ENCODE data around the gene ST3GAL3. TPM values are rescaled to one million over a fixed set of nuclear protein-coding genes. Genes with fewer than 3 reads are reported as not detected.

Gene ST3GAL3
- total and polyA plus RNA-seq, 2 of the 13 experiments (the other 11 are each of a cell fraction or from before 2014, with no cell fraction given) = 5.1 to 8.1 TPM

- H3K36me3 ChIP-seq (replicated peaks in 1 of 2; ENCODE audit: control insufficient read depth in 1 of 2, insufficient read depth in 2 of 2, low read length in 2 of 2) = peaks cover 38 to 63% of the 10 kb centered on the region in 2 experiments
- intact Hi-C loops (cut with micrococcal nuclease; ENCODE audit: unreplicated experiment) = no loop called here
- WGBS (ENCODE audit: low lambda C conversion rate) = 96% methylated on average over 10 of the region's 10 CpGs
- no peaks in the 10 kb centered on the region for H4K20me1 ChIP-seq (ENCODE audit: insufficient read depth, low read length)
- ChIA-PET CTCF (ENCODE audit: low intra/inter-chr PET ratio, low total read pairs) (no interaction called here), POLR2A (no interaction called here)
- no peaks in the 10 kb centered on the region for H3K27me3 ChIP-seq (ENCODE audit: control insufficient read depth in 1 of 2, insufficient read depth in 2 of 2, low read length in 2 of 2)
- H3K4me1 ChIP-seq (ENCODE audit: insufficient read depth, low read length) = no peaks in the 10 kb centered on the region
- H3K4me2 ChIP-seq (ENCODE audit: low read depth, low read length) = no peak overlapping the region
- H3K79me2 ChIP-seq (ENCODE audit: insufficient read depth, low read length) = no peaks in the 10 kb centered on the region
- no TSS peak for BruUV-seq (replicated peaks)
- no peak overlapping the region for H2AFZ ChIP-seq (ENCODE audit: low read length)
- in situ Hi-C loops (cut with HindIII; ENCODE audit: extremely low pct_ligation_motif_present, low pct_unique_long_range_greater_than_20kb) = no loop called here
- H3K4me3 ChIP-seq (replicated peaks in 1 of 3; ENCODE audit: insufficient read depth in 1 of 3, low read depth in 2 of 3, low read length in 3 of 3) = no peak overlapping the region
- H3K9ac ChIP-seq (ENCODE audit: insufficient read depth, low read depth, low read length) = no peak overlapping the region
- no peak overlapping the region for H3K27ac ChIP-seq (ENCODE audit: extremely low read length, insufficient read depth, low read length)
- no peak; the same call in 2 of the 3 replicates for ATAC-seq
- no peak for FAIRE-seq
- no peaks in the 10 kb centered on the region for H3K9me3 ChIP-seq (ENCODE audit: low read length)
- no peak for DNase-seq (ENCODE audit: low spot score)
- TF ChIP-seq XRCC5 (optimal IDR thresholded peaks at IDR 0.05; ENCODE audit: low read length) = no peak
- no peak for TF ChIP-seq MZF1 (CRISPR knock-in tag; IDR thresholded peaks at IDR 0.05; ENCODE audit: borderline replicate concordance)
- TF ChIP-seq ZNF496 (CRISPR knock-in tag; IDR thresholded peaks at IDR 0.05; ENCODE audit: insufficient replicate concordance) = no peak
- no peak for TF ChIP-seq ZNF468 (CRISPR knock-in tag; IDR thresholded peaks at IDR 0.05)
- no peak for TF ChIP-seq RFX5 (IDR thresholded peaks at IDR 0.05; ENCODE audit: low read depth, low read length)
- no peak for TF ChIP-seq ZKSCAN5 (CRISPR knock-in tag; IDR thresholded peaks at IDR 0.05)
- no peak for TF ChIP-seq PRPF4 (IDR thresholded peaks at IDR 0.05; ENCODE audit: low read depth, low read length, poor library complexity, severe bottlenecking)
- no peak for TF ChIP-seq ZNF253 (CRISPR knock-in tag; IDR thresholded peaks at IDR 0.05; ENCODE audit: borderline replicate concordance)
- TF ChIP-seq ZNF879 (CRISPR knock-in tag; IDR thresholded peaks at IDR 0.05) = no peak
- TF ChIP-seq REST (IDR thresholded peaks at IDR 0.05; ENCODE audit: borderline replicate concordance in 1 of 2, low read depth in 1 of 2, low read length in 2 of 2) = no peak
- no peak for TF ChIP-seq RFXAP (CRISPR knock-in tag; IDR thresholded peaks at IDR 0.05; ENCODE audit: borderline replicate concordance)
- no peak for TF ChIP-seq ZBTB37 (CRISPR knock-in tag; IDR thresholded peaks at IDR 0.05)
- TF ChIP-seq ZNF326 (CRISPR knock-in tag; IDR thresholded peaks at IDR 0.05; ENCODE audit: borderline replicate concordance) = no peak
- TF ChIP-seq ZFP62 (CRISPR knock-in tag; IDR thresholded peaks at IDR 0.05) = no peak
Observed at GRCh38 chr1:43671626-43672330, 35.6 kb upstream of the ST3GAL3 start.

Data from HepG2 (cell line).